GM18517 (cell line): ENCODE measurements around the gene ADM5.
"Not testable (repeated sequence)": the region's sequence is repeated elsewhere in the genome, so short reads cannot be mapped to it uniquely, and the experiment has no call there.

Experiments
- ATAC-seq: cut with Tn5 transposase; IDR thresholded peaks from one replicate; pipeline ENCODE4 v1.9.1; 2021; ENCODE audit warnings: mild to moderate bottlenecking, moderate library complexity; ENCODE audit not compliant: unreplicated experiment

The ADM5 gene

DNA sequence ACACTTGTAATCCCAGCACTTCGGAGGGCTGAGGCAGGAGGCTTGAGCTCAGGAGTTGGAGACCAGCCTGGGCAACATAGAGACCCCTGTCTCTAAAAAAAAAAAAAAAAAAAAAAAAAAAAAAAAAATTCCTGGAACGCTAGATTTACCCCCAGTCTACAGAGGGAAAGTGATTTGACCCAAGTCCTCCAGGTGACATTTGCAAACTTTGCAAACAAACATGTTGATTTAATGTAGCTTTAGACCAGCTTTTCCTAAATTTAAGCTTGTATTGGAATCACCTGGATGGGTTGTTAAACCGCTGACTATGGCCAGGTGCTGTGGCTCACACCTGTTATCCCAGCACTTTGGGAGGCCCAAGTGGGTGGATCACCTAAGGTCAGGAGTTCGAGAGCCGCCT, 10.0 kb downstream of the ADM5 start:
- ATAC-seq, result no peak

DNA sequence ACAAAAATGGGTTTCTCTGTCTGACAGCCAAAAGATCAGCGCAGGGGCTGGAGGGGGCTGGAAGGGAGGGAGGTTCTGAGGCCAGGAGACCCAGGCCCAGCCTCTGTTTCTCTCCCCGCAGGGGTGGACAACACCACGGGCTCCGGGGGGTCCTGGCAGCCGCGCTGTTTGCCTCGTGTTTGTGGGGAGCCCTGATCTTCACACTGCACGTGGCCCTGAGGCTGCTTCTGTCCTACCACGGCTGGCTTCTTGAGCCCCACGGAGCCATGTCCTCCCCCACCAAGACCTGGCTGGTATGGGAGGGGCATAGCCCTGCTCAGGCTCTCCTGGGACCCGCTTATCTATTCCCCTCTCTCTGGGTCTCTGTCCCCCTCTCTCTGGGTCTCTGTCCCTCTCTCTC, 11.2 kb downstream of the ADM5 start:
- ATAC-seq, result no peak

DNA sequence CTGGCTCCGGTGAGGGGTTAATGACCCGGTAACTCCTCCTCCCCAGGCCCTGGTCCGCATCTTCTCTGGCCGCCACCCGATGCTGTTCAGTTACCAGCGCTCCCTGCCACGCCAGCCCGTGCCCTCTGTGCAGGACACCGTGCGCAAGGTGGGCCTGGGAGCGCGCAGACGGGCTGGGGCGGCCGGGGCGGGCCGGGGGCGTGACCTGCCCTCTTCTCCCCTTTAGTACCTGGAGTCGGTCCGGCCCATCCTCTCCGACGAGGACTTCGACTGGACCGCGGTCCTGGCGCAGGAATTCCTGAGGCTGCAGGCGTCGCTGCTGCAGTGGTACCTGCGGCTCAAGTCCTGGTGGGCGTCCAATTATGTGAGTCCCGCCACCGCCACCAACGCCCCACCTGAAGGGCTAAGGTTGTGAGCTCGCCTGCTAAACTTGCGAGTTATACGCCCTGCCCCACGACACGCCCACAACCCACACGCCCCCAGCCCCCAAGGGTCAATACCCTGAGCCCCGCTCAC, 11.9 kb downstream of the ADM5 start:
- no peak for ATAC-seq

DNA sequence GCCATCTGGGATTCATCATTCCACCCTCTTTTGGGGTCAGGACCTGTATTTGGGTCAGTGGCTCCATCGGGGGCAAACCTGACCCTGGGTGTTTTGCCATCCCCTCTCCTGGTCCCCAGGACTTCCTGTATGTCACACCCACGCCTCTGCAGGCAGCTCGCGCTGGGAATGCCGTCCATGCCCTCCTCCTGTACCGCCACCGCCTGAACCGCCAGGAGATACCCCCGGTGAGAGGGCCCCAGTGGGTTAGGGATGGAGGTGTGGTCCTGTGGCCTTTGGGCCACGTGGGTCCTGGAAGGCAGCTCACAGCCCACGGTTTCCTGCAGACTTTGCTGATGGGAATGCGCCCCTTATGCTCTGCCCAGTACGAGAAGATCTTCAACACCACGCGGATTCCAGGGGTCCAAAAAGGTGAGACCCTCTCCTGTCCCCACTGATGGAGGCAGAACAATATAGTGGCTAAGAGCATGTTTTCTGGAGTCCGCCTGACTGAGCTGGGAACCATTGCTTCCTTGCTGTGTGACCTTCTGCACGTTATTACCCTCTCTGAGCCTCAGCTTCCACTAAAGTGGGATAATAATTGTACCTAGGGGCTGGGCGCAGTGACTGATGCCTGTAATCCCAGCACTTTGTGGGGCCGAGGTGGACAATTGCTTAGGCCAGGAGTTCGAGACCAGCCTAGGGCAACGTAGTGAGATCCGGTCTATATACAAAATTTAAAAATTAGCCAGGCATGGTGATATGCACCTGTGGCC, 15.7 kb downstream of the ADM5 start:
- ATAC-seq, result no peak

DNA sequence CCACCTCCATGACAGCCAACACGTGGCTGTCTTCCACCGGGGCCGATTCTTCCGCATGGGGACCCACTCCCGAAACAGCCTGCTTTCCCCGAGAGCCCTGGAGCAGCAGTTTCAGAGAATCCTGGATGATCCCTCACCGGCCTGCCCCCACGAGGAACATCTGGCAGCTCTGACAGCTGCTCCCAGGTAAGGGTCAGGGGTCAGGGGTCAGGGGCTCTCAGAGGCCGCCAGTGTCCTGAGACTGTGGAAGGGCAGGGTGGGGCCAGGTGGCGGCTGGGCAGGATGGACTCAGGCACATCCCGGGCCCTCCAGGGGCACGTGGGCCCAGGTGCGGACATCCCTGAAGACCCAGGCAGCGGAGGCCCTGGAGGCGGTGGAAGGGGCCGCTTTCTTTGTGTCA, 16.5 kb downstream of the ADM5 start:
- no peak for ATAC-seq

DNA sequence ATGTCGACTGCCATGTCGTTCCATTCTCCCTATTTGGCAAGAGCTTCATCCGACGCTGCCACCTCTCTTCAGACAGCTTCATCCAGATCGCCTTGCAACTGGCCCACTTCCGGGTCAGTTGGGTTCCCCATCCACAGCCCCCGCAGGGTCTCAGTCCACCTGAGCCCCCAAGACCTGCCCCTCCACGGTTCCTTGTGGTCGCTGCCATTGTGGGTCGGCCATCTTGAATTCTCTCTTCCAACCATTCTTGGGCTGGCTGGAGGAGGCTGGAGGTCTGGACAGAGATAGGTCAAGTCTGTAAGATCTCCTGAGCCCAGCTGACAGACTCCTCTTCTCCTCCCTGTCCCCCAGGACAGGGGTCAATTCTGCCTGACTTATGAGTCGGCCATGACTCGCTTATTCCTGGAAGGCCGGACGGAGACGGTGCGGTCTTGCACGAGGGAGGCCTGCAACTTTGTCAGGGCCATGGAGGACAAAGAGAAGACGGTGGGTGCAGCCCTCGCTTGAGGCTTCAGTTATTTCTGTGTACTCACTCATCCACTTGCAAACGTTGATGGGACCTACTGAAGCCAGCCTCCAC, 21.1 kb downstream of the ADM5 start:
- ATAC-seq, result no peak

DNA sequence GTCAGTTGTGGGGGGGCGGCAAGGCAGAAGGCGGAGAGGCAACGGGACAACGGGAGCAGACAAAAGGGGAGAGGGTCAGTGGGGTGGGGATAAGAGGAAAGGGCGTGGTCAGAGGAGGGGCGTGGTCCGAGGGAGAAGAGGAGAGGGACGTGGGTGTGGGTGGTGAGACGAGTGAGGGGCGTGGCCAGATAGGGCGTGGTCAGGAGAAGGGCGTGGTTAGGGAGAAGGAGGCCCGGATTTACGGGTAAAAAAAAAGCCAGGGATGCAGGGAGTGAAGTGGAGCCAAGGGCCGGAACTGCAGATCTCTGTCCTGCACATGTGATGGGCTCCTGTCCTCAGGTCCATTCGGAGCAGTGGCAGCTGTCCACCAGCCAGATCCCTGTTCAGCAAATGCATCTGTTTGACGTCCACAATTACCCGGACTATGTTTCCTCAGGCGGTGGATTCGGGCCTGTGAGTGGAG, 23.0 kb downstream of the ADM5 start:
- ATAC-seq, result no peak

DNA sequence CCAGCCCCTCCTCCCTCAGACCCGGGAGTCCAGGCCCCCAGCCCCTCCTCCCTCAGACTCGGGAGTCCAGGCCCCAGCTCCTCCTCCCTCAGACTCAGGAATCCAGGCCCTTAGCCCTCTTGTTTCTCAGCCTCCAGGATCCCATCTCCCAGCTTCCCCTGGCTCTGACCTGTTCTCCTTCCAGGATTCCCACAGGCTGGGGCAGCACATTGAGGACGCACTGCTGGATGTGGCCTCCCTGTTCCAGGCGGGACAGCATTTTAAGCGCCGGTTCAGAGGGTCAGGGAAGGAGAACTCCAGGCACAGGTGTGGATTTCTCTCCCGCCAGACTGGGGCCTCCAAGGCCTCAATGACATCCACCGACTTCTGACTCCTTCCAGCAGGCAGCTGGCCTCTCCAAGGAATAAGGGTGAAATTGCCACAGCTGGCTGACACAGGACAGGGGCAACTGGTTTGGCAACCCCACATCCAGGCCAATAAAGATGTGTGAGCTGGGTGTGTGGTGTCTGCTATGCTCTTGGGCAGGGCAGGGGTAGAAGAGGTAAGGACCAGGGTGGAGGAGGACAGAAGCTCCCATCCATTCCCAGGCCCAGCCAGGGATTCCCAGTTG, 23.9 kb downstream of the ADM5 start:
- no peak for ATAC-seq

DNA sequence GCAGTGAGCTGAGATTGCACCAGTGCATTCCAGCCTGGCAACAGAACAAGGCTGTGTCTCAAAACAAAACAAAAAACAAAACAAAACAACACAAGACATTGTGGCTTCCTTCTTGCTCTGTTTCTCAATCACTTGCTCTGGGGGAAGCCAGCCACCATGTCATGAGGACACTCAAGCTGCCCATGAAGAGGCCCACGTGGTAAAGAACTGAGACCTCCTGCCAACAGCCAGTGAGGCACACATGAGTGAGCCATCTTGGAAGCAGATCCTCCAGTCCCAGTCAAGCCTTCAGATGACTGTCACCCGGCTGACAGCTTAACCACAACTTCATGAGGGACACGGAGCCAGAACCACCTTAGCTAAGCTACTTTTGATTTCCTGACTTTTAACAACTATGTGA, 26.8 kb downstream of the ADM5 start:
- ATAC-seq, result no peak

DNA sequence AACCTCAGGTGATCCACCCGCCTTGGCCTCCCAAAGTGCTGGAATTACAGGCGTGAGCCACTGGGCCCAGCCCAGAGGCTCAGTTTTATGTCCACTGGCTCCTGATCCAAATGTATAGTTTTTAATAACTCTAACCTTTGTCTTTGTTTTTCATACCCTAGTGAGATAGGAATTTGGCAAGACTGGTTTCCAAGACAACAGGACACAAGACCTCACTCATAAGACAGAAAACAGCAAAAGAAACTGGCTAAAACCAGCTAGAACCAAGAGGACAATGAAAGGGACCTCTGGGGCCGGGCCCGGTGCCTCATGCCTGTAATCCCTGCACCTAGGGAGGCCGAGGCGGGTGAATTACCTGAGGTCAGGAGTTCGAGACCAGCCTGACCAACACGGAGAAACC, 29.1 kb downstream of the ADM5 start:
- no peak for ATAC-seq

DNA sequence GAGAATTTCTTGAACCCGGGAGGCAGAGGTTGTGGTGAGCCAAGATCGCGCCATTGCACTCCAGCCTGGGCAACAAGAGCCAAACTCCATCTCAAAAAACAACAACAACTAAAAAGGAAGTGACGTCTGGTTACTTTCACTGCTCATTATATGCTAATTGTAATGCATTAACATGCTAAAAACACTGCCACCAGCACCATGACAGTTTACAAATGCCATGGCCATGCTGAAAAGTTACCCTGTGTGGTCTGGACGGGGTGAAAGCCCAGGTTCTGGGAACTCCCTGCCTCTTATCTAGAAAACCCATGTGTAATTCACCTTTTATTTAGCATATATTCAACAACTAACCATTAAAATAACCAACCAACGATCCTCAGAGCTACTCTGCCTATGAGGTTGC, 29.6 kb downstream of the ADM5 start:
- no peak for ATAC-seq

DNA sequence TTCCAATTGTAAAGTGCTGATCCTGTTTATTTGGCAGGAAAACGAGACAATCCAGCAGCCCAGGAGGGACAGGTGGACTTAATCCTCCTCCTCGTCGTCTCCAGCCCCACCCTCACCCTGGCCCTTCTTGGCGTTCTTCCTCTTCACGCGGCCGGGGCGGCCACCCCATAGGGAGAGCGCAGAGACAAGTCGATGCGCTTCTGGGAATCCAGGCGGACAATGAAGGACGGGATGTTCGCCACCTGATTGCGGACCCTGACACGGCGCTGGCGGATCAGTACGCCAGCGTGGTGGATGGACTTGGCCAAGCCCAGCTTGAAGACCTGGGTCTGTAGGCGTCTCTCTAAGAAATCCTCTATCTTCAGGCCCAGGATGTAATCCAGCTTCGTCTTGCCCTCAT, 30.0 kb downstream of the ADM5 start:
- not testable (repeated sequence) for ATAC-seq

DNA sequence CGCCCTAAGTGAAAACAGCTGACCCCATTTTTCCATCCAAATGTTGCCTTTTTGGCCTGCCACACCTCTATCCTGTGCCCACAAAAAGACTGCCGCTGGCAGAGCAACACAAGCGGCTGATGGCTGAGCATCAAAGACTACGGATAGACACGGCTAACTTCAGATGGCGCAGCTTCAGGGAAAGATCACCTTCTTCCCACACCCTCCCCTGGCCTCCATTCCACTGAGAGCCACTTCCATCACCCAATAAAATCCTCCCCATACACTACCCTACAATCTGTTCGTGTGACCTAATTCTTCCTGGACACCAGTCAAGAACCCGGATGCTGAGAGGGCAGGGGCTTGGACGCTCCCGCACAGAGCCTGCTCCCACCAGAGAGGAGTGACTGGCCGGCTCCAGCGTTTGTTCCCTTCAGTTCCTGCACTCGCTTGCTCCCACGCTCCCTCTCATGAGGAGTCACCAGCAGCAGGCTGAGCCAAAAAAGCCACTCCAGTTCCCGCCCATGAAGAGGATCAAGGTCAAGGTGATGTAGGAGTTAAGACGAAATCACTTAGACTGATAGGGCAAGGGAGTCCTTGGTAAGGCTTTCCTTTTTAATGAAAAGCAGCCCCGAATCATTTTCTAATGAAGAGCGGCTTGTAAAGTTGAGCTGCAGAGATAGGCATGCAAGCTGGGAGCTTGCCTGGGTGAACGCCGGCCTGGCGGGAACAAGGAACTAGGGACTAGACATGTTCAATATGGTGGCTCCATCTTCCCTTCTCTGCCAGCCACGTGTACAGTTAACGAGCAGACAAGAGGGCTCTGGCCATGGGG, 38.0 kb downstream of the ADM5 start:
- no peak for ATAC-seq

DNA sequence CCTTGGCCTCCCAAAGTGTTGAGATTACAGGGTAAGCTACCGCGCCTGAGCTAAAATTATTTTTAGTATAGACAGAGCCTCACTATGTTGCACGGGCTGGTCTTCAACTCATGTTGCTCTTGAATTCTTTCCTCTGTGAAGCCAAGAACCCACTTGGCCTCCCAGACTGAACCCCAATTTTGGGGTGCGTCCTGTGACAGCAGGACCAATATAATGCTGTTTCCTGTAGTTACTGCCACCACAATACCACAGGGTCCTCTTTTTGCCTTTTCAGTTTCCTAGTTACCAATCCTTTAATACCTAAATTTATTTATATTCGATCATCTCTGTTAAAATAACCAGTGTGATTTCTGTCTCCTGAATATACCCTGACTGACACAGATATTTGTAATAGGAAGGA, 40.8 kb downstream of the ADM5 start:
- ATAC-seq, result no peak

DNA sequence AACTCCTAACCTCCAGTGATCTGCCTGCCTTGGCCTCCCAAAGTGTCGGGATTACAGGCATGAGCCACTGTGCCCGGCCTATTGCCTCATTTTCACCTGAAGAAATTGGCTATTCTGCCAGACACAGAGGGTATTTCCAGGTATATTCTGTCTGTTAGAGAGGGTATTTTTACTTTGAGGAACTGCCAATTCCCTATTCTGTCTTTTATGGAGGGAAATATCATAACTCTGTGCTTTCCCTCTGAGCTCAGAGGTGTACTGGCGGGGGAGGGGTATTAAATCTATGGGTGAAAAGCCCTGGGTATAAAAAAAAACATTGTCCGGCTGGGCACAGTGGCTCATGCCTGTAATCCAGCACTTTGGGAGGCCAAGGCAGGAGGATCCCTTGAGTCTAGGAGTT, 48.9 kb downstream of the ADM5 start:
- no peak for ATAC-seq

DNA sequence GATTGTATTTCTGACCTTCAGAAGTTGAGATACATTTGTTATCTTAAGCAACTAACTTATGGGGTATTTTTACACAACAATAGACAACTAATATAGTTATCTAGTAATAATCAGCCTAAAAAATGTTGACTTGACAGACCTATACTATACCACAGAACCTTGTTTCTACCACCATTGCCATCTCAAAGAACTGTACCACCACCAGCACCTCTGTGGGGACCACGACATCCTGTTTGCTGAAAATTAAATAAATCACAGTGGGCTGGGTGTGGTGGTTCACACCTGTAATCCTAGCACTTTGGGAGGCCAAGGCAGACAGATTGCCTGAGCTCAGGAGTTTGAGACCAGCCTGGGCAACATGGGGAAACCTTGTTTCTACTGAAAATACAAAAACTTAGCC, 49.7 kb downstream of the ADM5 start:
- no peak for ATAC-seq

DNA sequence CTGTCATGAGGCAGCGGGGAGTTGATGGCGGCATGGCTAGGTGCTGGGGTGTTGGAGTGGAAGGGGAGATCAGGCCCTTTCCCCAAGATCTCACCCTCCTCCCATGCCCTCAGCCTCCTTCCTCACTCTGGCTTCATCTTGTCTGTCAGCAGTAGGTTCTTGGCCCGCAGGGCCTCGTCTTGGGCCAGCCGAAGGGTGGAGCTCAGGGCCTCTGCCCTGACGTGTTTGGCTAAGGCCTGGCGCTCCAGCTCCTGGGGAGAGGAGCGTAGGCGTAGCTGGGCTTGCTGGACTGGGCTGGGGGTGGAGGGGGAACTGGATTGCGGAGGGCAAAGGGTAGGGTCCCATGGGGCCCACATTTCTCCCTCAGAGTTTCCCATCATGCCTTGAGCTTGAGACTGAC, 50.5 kb downstream of the ADM5 start:
- ATAC-seq, result no peak
